NK-92 (cell line): Measurements from ENCODE around the gene SLX9.

Source experiments
- DNase-seq: peaks from one replicate; lab custom pipeline; 2025; ENCODE audit not compliant: unreplicated experiment; lab: John Stamatoyannopoulos, UW

SLX9 gene

DNA sequence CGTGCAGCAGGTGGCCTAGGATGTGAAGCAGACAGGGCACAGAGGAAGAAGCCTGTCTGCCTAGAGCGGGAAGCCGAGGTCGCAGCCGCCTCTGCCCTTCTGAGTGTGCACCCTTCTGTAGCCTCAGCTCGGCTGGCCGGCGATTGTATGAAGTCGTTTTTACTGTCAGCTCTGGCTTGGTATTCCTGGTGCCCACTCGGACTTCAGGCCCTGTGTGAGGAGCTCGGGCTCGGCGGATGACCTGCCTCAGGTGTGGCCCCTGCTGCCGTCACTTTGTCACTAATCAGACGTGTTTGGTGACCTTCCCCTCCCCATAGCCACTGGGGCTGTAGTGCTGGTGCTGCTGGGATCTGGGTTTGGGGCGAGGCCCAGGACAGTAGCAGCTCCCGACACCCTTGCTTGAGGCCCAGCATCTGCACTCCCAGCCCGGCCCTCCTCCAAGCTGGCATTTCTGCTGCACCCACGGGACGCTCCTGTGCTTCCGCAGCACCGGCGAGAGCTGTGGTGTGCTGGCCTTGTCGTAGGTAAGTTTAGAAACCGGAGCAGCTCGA lies 18.1 kb downstream of the SLX9 start:
- no peak for DNase-seq

DNA sequence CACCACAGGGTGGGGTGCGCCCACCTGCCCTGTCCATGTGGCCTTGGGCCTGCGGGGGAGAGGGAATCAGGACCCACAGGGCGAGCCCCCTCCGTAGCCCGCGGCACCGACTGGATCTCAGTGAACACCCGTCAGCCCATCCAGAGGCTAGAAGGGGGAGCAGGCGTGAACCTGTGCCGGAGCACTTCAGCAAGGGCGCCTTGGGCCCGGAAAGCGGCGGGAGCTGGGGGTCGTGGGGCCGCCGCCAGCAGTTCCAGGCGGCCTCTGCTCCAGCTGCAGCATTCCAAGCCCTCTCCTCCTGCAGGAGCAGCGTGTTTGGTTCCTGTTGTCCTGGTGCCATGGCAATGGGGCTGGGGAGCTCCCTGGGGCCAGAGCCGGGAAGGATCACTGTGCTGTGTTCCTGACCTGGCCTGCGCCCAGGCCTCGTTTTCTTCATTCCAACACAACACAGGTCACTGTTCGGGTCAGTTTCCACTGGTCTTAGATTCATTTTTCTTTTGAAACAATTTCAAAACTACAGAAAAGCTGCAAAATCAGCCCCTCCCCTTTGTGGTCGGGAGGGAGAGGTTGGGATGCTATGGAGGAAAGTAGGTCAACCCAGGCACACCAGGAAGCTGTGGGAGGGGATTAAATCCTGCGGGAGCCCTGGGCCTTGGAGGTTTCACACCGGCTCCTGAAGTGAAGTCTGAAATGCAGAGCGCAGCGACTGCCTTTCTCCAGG lies 18.8 kb downstream of the SLX9 start:
- no peak for DNase-seq

DNA sequence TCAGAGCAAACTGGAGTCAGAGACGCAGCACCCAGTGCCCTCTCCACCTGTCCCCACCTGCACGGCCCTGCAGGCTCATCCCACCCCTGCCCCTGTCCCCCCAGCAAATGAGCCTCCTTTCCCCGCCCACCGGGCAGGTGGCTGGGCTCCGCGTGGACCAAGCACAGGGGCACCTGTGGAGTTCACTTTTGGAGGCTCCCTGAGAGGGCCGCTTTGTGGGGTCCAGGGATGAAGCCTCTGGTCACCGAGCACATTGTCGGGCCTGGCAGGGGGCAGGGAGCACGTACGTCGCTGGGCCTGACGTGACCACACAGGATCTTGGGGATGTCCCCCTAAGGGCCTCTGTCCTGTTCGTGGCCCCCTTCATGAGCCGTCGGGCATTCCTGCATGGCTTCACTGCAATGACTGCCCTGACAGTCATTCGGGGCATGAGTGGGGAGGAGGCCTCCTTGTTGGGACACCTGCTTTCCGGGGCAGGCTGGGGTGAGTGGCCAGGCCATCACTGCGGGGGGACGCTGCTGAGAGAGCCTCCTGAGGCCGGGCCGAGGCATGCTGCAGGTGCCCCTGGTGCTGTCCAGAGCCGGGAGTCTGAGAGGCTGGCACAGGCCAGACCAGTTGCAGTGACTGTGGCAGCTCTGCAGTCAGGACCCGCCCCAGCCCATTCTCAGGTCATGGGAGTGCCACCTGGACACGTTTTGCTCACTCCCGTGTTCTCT lies 19.7 kb downstream of the SLX9 start:
- DNase-seq = no peak

DNA sequence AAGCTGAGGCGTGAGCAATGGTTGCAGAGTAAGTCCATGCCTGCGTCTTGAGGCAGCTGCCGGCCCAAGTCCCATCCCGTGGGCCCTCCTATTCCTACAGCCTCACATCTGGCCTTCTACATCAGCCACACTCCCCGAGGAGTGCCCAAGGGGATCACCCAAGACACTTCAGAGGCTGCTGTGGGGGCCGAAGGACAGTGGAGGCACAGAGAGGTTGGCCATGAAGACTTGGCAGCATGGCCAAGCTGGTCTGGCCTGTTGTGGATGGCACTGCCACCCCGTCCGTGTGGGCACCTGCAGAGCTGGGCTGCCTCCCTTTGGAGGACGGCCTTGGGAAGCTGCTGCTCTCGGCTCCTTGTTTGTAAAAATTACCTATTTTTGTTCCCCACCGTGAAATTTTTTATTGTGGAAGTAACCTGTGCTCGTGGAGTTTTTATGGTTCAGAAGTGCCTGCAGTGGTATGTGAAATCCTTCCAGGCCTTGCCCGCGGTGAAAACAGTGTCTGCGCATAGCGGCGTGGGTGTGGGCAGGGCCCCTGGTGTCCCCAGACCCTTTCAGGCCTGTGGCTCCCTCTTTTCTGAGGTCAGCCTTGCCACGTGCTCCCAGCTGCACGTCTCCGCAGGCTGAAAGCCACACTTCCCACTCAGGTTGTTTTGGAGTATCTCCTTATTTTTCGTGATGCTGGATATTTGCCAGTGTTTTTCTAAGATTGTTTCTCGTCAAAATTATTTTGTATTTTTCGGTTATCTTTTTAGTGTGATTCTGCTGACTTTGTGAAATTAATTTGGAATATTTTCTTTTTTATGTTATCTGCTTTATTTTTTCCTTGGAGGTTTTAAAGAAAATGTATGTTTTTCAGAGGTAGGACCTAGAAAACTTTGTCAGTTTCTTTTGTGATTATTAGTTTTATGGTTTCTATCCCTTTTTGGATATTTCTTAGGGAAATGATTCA lies 20.6 kb downstream of the SLX9 start:
- DNase-seq = no peak

DNA sequence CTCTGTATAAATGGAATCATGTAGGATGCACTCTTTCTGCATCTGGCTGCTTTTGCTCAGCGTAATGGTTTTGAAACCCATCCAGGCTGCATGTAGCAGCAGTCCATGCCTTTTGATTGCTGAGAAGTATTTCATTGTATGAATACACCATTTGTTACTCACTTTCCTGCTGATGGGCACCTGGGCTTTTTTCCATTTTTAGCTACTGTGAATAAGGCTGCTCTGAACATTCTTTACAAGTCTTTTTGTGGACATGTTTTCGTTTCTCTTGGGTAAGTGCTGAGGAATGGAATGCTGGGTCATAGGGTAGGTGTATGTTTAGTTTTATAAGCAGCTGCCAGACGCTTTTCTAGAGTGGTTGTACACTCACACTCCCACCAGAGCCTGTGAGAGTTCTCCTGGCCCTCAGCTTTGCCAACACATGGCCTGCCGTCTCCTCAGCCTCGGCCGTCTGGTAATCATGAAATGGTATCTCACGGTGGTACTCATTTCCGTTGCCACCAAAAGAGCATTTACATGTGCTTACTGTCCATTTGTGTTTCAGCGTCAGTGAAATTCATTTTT lies 22.7 kb downstream of the SLX9 start:
- no peak for DNase-seq

DNA sequence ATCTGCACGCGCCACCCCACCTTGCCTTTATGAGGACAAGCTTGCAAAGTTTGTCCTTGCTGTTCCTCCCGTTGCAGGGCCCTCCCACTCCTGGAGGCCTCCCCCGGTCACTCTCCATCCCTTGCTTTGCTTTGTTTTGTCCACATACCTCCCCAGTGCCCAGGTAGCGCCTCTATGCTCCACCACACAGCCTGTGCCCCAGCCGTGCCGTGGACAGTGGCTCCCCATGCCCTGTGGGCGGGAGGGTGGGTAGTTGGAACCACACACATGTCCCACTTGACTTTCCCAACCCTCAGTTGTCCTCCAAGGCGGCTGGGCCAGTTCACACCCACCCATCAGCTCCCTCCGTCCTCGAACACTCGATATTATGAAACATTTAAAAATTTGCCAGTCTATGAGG lies 24.6 kb downstream of the SLX9 start:
- no peak for DNase-seq

DNA sequence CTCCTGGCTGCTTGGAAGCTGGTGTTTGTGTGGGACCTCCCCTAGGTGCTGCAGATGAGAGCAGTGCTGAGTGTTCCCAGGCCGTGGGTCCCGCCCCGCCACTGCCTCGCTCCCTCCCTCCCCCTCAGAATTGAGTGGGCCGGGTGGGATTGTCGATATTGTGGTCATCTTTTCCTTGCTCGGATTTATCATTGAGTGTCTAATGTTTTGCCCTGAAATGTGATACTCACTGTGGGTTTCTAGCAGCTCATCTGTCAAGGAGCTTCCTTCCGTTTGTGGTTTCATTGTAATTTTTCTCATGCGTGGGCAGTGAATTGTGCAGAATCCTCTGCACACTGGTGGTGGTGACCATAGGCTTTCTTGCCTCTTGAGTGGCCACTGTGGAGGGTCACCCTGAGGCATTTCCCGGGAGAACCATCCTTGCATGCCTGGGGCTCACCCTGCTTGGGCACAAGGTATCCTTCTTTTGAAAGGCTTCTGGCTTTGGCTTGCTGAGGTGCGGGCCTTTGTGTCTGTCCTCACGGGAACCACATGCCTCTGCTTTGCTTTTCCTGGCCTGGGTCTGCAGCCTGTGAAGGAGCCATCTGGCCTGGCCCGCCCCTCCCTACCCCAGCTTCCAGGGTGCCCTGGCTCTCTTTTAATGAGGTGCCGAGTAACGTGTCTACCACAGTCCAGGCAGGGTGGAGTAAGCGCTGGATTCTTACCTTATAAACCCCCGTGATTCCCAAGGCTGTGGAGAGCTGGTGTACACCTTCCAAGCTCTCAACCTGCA lies 25.6 kb downstream of the SLX9 start:
- no peak for DNase-seq

DNA sequence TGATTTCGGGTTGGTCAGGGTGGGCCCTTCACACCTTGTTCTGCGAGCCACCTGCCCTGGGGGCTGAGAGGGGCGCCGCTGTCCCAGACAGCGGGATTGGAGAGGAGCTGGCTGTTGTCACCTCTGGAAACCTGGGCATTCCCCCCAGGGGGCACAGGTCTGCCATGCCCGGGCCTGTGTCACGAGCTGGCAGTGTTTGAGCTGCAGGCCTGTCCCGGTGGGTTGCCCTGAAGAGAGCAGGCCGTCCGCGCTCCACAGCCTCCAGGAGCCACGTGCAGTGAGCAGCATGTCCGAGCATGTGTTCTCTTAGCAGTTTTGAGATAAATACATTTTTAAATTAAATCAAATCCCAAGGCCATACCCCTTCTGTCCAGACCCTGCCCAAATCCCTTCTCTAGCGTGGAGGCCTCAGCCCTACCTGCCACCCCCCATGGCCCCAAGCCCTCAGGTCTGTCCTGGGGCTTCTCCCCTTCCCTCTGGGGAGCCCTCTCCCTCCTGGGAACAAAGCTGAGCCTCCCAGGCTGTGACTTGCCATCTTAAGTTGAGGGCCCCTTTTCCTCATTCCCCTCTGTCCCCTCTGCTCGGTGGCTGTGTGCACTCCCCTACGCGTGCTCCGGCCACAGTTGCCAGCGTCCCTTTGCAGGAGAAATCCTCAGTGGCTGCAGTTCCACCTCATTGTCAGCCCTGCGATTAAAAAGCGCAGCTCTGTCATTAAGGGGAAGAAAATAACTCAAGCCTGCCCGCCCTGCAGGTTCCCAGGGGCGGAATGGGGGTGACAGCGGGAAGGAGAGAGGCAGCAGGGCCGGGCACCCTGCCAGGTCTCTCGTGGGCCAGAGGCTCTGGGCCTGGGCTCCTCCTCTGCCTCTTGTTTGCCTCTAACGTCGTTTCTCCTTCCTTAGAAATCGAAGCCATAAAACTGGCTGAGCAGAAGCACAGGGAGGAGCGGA lies 26.6 kb downstream of the SLX9 start:
- no peak for DNase-seq

DNA sequence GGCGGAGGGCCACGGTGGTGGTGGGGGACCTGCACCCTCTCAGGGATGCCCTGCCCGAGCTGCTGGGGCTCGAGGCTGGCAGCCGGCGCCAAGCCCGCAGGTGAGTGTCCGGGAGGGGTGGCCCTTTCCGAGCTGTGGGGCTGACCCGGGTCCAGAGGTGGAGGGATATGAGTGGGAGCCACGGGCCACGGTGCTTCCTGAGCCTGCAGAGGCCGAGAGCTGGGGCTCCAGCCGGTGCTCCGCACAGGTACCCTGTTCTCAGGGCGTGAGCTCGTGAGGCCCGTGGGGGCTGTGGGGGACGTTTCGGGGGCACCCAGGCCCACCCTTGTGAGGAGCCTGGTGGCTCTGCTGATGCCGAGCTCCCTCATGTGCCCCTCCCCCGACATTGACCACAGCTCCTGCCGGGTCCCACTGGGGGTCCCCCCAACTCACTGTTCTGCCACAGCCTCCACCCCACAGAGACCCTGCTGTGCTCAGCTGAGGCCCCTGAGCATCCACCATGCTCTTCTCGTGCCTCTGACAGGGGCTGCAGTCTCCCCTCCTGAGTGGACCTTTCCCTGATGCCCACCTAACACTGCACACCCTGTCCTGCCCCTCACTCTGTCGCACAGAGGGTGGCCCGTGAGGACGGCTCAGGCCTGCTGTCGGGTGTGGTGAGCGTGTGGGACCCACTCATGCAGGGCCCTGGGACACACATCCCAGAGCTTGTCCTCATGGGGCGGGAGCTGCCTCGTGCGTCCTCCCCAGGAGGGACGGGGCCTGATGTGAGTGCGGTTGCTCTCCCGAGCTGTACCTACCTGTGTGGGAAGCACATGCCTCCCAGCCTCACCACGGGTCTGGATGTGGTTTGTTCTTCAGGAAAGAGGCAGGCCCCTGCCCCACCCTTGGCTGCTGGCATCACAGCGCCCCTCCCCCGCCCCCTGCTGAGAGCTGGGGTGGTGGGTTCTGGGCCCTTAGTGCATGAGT lies 27.5 kb downstream of the SLX9 start:
- DNase-seq = no peak

DNA sequence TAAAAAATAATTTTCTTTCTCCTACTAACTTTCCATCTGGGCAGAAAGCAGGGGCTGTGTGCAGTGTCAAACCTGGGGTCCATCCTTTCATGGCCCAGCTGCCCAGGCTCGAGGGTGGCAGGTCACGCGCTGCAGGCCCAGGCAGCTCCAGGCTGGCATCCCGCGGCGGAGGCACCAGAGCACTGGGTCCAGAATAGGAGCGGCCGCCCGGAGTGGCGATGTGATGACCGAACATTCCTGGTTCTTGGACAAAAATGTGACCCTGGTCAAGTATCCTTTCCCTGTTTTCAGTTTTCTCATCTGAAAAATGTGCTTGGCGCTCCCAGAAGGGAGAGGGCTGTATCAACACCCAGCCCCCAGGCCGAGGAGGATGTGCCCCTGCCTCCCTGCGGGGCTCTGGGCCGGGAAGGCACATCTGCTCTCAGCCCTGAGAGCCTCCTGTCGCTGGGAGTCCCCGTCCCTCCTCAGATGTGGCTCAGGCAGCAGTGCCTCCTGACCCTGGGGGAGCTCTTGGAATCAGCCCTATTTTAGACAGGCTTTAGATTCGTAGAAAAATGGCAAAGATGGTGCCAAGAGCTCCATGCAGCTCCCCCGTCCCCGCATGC lies 29.3 kb downstream of the SLX9 start:
- no peak for DNase-seq

DNA sequence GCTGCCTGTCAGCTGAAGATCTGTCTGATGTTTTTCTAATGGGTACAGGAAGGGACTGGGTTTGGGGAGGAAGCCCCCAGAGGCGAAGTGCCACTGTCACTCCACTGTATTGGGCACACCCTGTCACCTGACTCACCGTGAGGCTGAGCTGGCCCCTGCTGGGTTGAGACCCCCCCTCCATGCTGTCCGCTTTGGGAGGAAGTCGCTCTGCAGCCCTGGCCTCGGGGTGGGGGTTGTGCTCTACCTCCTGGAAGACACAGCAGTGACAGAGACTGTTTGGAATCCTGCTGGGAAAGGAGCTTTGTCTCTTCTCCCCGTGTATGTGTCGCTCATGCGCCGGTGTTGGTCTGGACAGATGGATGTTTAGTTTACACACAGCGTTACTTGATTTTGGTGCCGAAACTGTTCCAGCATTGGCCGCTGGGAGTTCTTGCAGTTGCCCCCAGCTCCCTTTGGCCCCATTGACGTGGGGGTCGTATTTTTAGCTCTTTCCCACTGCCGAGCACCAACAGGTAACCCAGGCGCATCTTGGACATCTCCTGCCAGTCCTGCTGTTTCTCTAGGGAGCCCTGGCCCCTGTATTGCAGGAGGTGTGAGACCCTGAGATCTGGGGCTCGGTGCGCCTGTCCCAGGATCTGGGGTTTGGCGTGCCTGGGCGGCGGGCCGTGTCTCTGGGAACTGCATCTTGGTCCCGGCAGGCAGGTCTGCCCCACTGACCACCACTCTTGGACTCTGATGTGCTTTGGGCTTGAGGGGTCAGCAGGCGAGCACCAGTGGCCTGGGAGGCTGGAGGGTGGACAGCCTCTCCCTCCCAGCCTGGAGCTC lies 30.3 kb downstream of the SLX9 start:
- DNase-seq = no peak

DNA sequence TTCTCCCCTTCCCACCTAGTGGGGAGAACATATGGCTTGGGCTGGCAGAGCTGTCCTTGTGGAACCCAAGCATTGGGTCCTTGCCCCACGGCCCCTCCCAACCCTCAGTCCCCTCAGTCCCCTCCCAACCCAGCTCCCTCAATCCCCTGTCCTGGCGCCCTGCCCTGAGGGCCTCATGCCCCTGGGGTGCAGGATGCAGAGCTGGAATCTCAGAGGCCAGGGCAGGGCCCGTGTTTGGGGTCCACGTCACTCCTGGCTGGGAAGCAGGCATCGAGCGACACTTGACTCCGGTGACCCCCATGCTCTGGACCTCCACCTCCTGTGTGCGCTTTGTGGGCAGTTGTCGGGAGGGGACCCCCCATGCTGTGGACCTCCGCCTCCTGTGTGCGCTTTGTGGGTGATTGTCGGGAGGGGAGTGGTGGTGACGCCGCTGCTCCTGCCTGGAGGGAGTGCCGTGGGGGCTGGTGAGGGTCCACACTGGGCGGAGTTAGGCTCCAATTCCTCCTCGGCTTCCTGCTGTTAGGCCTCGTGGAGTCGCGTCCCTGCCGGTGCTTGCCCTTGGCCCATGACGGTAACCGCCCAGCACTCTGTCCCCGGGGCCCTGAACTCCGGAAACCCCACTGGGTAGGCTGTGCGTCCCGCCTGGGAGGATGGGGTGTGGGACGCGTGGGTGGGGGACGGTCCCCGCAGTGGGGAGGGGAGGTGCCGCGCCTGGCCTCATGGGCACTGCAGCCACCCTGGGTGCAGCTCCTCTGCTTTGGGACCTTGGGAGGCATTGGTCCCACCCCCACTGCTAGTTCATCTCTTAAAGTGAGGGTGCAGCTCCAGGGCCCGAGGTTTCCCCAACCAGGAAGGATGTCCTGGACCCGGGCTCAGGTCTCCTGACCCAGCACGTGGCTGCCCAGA lies 31.2 kb downstream of the SLX9 start:
- DNase-seq = no peak

DNA sequence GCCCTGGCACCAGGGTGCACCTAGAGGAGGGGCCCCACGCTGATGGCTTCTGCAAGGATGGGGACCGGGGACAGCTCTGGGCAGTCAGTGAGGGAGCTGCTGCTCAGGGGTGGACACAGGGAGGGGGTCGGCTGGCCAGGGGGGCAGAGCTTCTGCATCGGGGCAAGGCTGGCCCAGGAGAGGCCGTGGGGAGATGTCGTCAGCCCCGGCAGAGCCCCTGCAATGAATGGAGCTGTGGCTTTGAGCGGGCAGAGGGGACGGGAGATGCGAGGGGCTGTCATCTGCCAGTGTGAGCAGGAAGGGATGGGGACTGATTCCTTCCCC lies 31.8 kb downstream of the SLX9 start:
- no peak for DNase-seq

DNA sequence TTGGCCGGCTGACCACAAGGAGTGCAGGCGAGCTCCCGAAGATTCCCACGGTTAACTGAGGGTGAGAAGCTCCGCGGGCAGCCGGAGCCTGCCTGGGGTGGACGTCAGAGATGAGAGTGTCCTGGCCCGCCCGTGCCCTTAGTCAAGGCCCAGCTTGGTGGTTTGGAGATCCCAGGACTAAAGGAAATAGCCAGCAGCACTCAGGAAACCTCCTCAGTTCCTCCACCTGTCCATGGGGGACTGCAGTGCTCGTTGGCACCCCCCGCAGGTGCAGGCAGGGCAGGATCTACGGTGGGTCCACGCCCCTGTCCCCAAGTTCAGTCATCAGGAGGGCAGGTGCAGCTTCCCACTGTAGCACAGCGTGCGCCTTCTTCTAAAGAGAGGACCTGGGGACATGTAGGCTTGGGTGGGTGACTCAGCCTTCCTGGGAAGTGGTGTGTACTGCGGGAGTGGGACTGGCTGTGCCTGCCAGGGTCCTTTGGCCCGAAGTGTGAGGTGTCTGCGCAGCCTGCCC lies 32.5 kb downstream of the SLX9 start:
- no peak for DNase-seq

DNA sequence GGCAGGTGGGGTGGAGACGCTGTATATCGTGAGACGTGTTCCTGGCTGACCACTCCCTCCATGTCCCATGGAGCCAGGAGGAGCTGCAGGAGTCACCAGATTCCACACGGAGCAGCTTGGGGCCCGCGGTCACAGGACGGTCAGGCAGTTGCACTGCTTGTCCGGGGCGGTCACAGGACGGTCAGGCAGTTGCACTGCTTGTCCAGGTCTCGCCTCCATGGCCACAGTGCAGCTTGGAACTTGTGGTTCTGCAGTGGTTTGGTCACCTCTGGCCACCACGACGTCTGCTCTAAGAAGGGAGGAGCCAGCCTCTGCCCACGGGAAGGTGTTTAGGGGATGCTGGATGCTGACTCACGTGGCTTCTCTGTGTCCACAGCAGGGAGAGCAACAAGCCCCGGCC lies 33.0 kb downstream of the SLX9 start:
- DNase-seq = no peak

DNA sequence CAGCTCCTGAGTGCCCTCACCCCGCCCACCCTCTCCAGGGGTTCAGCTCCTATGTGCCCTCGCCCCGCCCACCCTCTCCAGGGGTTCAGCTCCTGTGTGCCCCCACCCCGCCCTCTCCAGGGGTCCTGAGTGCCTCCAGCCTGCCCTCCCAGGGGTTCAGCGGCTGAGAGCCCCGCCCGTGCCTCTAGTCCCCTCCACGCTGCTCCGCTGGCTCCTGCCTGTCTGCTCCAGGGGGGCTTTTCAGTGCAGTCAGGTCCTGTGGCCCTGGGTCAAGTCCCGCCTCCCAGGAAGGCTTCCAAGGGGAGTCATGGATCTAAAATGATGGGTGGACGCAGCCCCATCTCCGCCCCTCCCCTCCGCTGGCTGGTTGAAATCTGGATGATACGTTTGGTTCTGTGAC lies 33.8 kb downstream of the SLX9 start:
- DNase-seq = no peak
